Suprapubic skin (tissue), 4 donors: ENCODE measurements around the gene KIAA0513. TPM values are rescaled to one million over a fixed set of nuclear protein-coding genes. Genes with fewer than 3 reads are reported as not detected.

ENCODE experiments used
- DNase-seq, 2 donors: peaks; one replicate each; pipeline ENCODE4 v3.0.0-alpha.2; 2019; ENCODE audit warnings: low spot score in 2 of 2
- H3K27ac ChIP-seq: fragments of 200-600 bp; sonication (generic); one replicate; pipeline ENCODE4 v1.5.1; 2019
- H3K27me3 ChIP-seq: fragments of 200-600 bp; sonication (generic); one replicate; pipeline ENCODE4 v1.5.1; 2019
- H3K36me3 ChIP-seq: fragments of 200-600 bp; sonication (generic); one replicate; pipeline ENCODE4 v1.5.1; 2019
- H3K4me1 ChIP-seq: fragments of 200-600 bp; sonication (generic); one replicate; pipeline ENCODE4 v1.5.1; 2019
- H3K4me3 ChIP-seq: fragments of 200-600 bp; sonication (generic); one replicate; pipeline ENCODE4 v1.5.1; 2019; ENCODE audit warnings: mild to moderate bottlenecking
- H3K9me3 ChIP-seq: fragments of 200-600 bp; sonication (generic); one replicate; pipeline ENCODE4 v1.5.1; 2019
- CTCF ChIP-seq, 2 donors: fragments of 200-600 bp in 1 of 2; fragments of 450-650 bp in 1 of 2; sonication (generic) in 1 of 2; IDR thresholded peaks; one replicate each; pipeline ENCODE4 v1.5.1; 2016 to 2019; ENCODE audit warnings: antibody characterized with exemption in 2 of 2, mild to moderate bottlenecking in 1 of 2, moderate library complexity in 1 of 2
- EP300 ChIP-seq: sonication (generic); formaldehyde crosslinking; IDR thresholded peaks from one replicate; pipeline ENCODE4 v1.6.1; 2017; ENCODE audit warnings: antibody characterized with exemption
- POLR2A ChIP-seq, 2 donors: fragments of 450-650 bp; IDR thresholded peaks; one replicate each; pipeline ENCODE4 v1.6.1; 2017; ENCODE audit warnings: antibody characterized with exemption in 2 of 2, mild to moderate bottlenecking in 2 of 2, moderate library complexity in 2 of 2
- POLR2AphosphoS5 ChIP-seq, 3 donors: sonication (generic); formaldehyde crosslinking; IDR thresholded peaks; one replicate each; pipeline ENCODE4 v1.6.1; 2017; ENCODE audit warnings: antibody characterized with exemption in 3 of 3
- WGBS: methylation state at CpG from one replicate; pipeline ENCODE4 v1.1.5; 2018; 5-methylcytosine and 5-hydroxymethylcytosine counted together
- total RNA-seq, 4 donors: library from RNA; depleted of rRNA; stranded (reverse); fragments of >200 nt; gene quantifications; one replicate each; pipeline ENCODE4 v1.1.0, GENCODE V29; 2016

The KIAA0513 gene
- total RNA-seq, 4 donors from 2014 or later: 23.7 to 32.3 (median 26.6) TPM

- WGBS: 77% methylated on average over 12 of the region's 12 CpGs
- DNase-seq: no peak
- H3K36me3 ChIP-seq: no peaks in the 10 kb centered on the region
- peaks cover 24% of the 10 kb centered on the region for H3K4me1 ChIP-seq
- no peaks in the 10 kb centered on the region for H3K9me3 ChIP-seq
- no peaks in the 10 kb centered on the region for H3K27me3 ChIP-seq
- no peak for TF ChIP-seq CTCF (IDR thresholded peaks at IDR 0.05)
- TF ChIP-seq POLR2A (IDR thresholded peaks at IDR 0.05): no peak
- no peak for TF ChIP-seq POLR2AphosphoS5 (IDR thresholded peaks at IDR 0.05)
- no peak for TF ChIP-seq EP300
- no peak overlapping the region for H3K27ac ChIP-seq
- H3K4me3 ChIP-seq: no peak overlapping the region
Measured at GRCh38 chr16:85140455-85141012, 112.9 kb downstream of the KIAA0513 start.

- no peak overlapping the region for H3K4me3 ChIP-seq
- H3K9me3 ChIP-seq: no peaks in the 10 kb centered on the region
- H3K27ac ChIP-seq: no peak overlapping the region
- peaks cover 16% of the 10 kb centered on the region for H3K4me1 ChIP-seq
- 75% methylated on average over 16 of the region's 17 CpGs for WGBS
- no peaks in the 10 kb centered on the region for H3K36me3 ChIP-seq
- no peaks in the 10 kb centered on the region for H3K27me3 ChIP-seq
- DNase-seq: no peak
- TF ChIP-seq EP300 (no peak), CTCF (IDR thresholded peaks at IDR 0.05) (no peak), POLR2AphosphoS5 (IDR thresholded peaks at IDR 0.05) (no peak), POLR2A (IDR thresholded peaks at IDR 0.05) (no peak)
Measured at GRCh38 chr16:85141491-85142128, 114.0 kb downstream of the KIAA0513 start.

- Histone ChIP-seq H3K4me1 (peaks cover 11% of the 10 kb centered on the region), H3K4me3 (no peak overlapping the region), H3K27me3 (no peaks in the 10 kb centered on the region), H3K27ac (no peak overlapping the region), H3K36me3 (no peaks in the 10 kb centered on the region), H3K9me3 (no peaks in the 10 kb centered on the region)
- TF ChIP-seq POLR2A (IDR thresholded peaks at IDR 0.05): no peak
- no peak for TF ChIP-seq POLR2AphosphoS5 (IDR thresholded peaks at IDR 0.05)
- TF ChIP-seq CTCF (IDR thresholded peaks at IDR 0.05): no peak
- no peak for TF ChIP-seq EP300
- no peak for DNase-seq
- WGBS: 84% methylated on average over 3 of the region's 7 CpGs
Measured at GRCh38 chr16:85142129-85142513, 114.5 kb downstream of the KIAA0513 start.

- Histone ChIP-seq H3K27me3 (no peaks in the 10 kb centered on the region), H3K9me3 (no peaks in the 10 kb centered on the region), H3K4me3 (no peak overlapping the region), H3K36me3 (no peaks in the 10 kb centered on the region), H3K27ac (no peak overlapping the region), H3K4me1 (peaks cover 4% of the 10 kb centered on the region)
- WGBS: 83% methylated on average over 14 of the region's 19 CpGs
- DNase-seq: no peak
- TF ChIP-seq POLR2AphosphoS5 (IDR thresholded peaks at IDR 0.05) (no peak), EP300 (no peak), CTCF (IDR thresholded peaks at IDR 0.05) (no peak), POLR2A (IDR thresholded peaks at IDR 0.05) (no peak)
Measured at GRCh38 chr16:85142771-85143211, 115.2 kb downstream of the KIAA0513 start.

Other genes with a start within 250 kb of the KIAA0513 start
- 100 to 1,000 TPM in 1 of 4 donors, 10 to 100 TPM in 3; 54.9 to 109 (median 63.4) TPM for gene CRISPLD2, start 207.8 kb upstream of the KIAA0513 start, total RNA-seq
- gene ZDHHC7, start 16.3 kb upstream of the KIAA0513 start, total RNA-seq: 10 to 100 TPM; 45.9 to 65.5 (median 54.3) TPM
- gene CIBAR2, start 84.7 kb downstream of the KIAA0513 start, total RNA-seq: not detected